GM18517 (cell line): ENCODE measurements around the gene MUCL3.
"Not testable (repeated sequence)": the region's sequence is repeated elsewhere in the genome, so short reads cannot be mapped to it uniquely, and the experiment has no call there.

Experiments
- ATAC-seq: cut with Tn5 transposase; IDR thresholded peaks from one replicate; pipeline ENCODE4 v1.9.1; 2021; ENCODE audit warnings: mild to moderate bottlenecking, moderate library complexity; ENCODE audit not compliant: unreplicated experiment

The MUCL3 gene

GRCh38 chr6:30974490-30975252, 33.9 kb downstream of the MUCL3 start:
- no peak for ATAC-seq

- no peak for ATAC-seq
Observed at GRCh38 chr6:30979141-30979540, 38.4 kb downstream of the MUCL3 start.

- no peak for ATAC-seq
Observed at GRCh38 chr6:30979690-30980089, 38.9 kb downstream of the MUCL3 start.

GRCh38 chr6:30981942-30982772, 41.4 kb downstream of the MUCL3 start:
- no peak for ATAC-seq

GRCh38 chr6:30983439-30983838, 42.7 kb downstream of the MUCL3 start, which contains the start of gene MUC21:
Gene MUC21 (plus strand): TSS chr6:30983718. CDS start chr6:30983959, 241 bp downstream.
- no peak for ATAC-seq

GRCh38 chr6:30985490-30985889, 44.7 kb downstream of the MUCL3 start:
- ATAC-seq: no peak

GRCh38 chr6:30987304-30987703, 46.5 kb downstream of the MUCL3 start:
- ATAC-seq: no peak

- ATAC-seq: no peak
Observed at GRCh38 chr6:30988209-30988825, 47.5 kb downstream of the MUCL3 start.

- no peak for ATAC-seq
Observed at GRCh38 chr6:30990422-30991086, 49.8 kb downstream of the MUCL3 start.

- no peak for ATAC-seq
Observed at GRCh38 chr6:30991891-30992290, 51.1 kb downstream of the MUCL3 start.

GRCh38 chr6:30997301-30997700, 56.5 kb downstream of the MUCL3 start:
- no peak for ATAC-seq

GRCh38 chr6:30998785-30999184, 58.0 kb downstream of the MUCL3 start:
- no peak for ATAC-seq

- ATAC-seq: not testable (repeated sequence)
Observed at GRCh38 chr6:31000067-31000860, 59.5 kb downstream of the MUCL3 start.

GRCh38 chr6:31001281-31001888, 60.6 kb downstream of the MUCL3 start:
- ATAC-seq: no peak

- ATAC-seq: no peak
Observed at GRCh38 chr6:31002471-31002870, 61.7 kb downstream of the MUCL3 start.
